HPDE6-E6E7 (cell line): ENCODE measurements around the gene ZBTB34.

Experiments
- DNase-seq: peaks from one replicate; pipeline ENCODE4 v3.0.0; 2011; ENCODE audit warnings: missing footprints; ENCODE audit errors: extremely low spot score

Gene ZBTB34

DNA sequence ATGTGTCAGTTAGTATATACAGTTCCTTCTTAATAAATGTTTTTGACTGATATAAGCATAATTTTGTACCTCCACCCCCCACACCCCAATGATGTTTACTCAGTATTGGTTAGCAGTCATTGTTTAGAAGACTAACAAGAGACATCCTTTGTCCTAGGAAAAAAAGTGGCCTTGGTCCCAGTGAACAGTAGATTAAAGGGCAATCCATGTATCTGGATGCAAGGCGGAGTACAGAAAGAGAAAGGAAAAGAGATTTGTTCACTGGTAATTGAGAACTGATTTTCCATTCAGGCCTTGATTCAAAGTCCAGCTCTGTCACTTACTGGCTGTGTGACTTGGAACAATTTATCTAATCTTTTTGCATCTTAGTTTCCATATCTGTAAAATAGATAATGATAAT is 58.8 kb downstream of the ZBTB34 start:
- no peak for DNase-seq

DNA sequence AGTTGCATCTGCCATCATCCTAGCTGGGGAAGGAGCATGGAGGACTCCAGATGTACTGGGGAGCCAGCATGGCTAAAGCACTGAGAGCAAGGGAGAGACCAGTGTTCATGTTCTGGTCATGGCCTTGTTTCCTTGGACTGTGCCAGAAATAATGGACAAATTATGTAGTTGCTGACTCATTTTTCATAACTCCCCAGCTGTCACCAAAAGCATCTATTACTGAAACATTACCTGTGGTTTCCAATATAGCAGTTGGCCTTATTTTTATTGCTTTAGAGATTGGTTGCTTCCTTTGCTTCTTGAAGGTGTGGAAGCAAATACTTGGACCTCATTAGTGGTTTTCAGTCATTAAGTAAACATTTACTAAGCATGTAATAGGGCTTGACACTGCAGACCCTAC is 65.4 kb downstream of the ZBTB34 start:
- DNase-seq, result no peak

DNA sequence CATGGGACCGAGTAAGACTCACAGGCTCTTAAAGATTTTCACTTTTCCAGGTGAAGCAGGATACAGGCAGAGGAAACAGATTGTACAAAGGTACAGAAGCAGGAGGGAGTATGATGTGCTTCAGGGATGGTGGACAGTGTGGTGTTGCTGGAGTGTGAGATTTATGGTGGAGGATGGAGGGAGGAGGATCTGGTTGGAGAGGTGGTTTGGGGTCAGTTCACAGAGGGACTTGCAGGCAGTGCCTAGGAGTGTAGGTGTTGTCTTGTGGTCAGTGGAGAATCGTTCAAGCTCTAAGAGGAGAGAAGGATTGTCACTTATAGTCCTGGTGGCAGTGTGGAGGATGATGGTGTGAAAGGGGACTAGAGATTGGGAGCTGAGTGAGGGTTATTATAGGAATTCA is 65.9 kb downstream of the ZBTB34 start:
- DNase-seq, result no peak

DNA sequence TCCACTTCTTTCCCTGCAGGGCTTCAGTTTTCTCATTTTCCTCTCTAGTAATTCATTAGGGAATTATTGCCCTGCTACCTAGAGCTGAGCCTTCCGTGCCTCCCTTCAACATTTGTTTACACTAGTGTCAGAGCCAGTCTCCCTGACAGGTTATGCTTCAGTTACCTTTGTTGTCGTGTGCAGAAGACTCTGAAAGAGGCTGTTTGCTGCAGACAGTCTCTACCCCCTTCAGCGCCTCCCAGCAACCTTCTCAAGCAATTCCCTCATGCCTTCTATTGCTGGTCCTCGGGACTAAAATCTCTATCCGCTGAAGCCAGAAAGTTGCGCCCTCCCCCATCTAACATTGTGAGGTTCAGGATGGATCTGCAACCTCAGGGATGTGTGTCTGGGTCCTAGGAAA is 67.0 kb downstream of the ZBTB34 start:
- DNase-seq, result no peak

DNA sequence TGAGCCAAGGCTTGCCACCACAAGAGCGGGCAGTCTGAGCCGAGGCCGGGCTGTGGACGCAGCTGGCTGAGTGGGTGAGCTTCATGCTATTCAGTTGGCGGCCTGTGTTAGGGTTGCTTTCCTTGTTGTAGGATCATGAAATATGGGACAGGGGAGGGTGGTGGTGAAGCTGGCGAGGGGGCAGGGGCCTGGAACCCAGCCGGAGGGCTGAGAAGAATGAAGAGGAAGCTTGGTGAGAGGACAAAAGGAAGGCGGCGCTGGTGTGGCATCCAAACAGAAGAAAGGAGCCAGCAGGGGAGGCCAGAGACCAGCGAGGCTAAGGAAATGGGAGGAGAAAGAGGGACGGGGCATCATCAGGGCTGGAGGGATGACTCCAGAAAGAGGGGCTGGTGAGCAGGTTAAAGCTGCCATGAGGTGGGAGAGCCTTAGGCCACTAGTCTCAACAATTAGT is 72.5 kb downstream of the ZBTB34 start:
- no peak for DNase-seq

DNA sequence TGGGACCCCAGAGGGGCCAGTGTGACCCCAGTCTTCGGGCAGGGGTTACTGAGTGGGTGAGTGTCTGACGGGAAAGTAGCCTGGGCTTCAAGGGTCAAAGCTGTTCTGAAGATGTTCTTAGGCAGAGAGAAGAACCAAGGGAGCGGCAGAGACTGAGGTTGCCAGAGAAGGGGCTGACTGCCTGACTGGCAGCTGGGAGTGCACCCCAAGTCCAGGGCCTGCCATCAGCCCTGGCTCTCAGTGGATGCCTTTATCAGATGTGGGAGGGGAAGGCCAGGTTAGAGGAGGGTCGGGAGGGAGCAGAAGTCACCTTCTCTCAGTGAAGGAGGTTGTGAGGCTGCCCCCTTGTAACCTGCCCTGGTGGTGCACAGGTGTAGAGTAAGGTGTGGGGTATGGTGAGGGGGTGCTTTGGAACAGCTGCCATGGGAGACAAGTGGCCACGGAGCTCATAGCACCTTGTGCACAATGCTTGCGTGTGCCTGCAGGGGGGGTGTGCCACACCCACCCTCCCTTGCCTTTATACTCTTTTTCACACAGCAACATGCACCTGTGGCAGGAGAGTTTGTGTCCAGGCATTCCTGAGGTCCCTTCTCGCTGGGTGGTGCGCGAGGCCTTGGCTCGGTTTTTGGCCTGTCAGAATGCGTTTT is 73.0 kb downstream of the ZBTB34 start:
- DNase-seq, result no peak

DNA sequence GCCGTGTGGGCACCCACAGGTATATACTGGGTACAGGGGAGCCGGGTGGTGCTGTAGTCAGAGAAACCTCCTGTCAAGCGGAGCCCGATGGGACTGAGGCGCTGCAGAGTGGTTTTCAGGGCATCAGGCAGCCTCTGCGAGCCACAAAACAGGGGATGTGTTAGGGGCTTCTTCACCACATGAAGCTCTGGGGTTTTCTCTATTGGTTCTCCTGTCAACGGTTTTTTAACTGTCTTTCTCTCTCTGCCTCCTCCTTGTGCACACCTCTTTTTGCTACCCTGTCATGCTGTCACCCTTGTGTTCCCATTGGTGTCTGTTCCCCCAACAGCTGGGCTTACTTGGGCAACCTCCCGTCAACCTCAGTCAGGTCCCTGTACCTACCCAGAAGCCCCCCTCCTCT is 74.0 kb downstream of the ZBTB34 start:
- no peak for DNase-seq
